Muscle of leg (tissue), 16 donors: Measurements from ENCODE around the gene MAPK8IP3. TPM values are rescaled to one million over a fixed set of nuclear protein-coding genes. Genes with fewer than 3 reads are reported as not detected.

Experiments
- DNase-seq: peaks from one replicate; pipeline ENCODE4 v3.0.0; 2013
- H3K27ac ChIP-seq: one replicate; pipeline ENCODE4 v1.5.1; 2013; ENCODE audit warnings: mild to moderate bottlenecking, low read length, control low read depth
- H3K27me3 ChIP-seq: one replicate; pipeline ENCODE4 v1.6.1; 2013; ENCODE audit warnings: low read length; ENCODE audit not compliant: control insufficient read depth, insufficient read depth
- H3K36me3 ChIP-seq: one replicate; pipeline ENCODE4 v1.6.1; 2013; ENCODE audit warnings: low read length; ENCODE audit not compliant: control insufficient read depth, insufficient read depth
- H3K4me1 ChIP-seq: one replicate; pipeline ENCODE4 v1.6.1; 2013; ENCODE audit warnings: low read length; ENCODE audit not compliant: control insufficient read depth, insufficient read depth
- H3K4me3 ChIP-seq: one replicate; pipeline ENCODE4 v1.5.1; 2013; ENCODE audit warnings: low read length, control low read depth
- H3K9me3 ChIP-seq: replicated peaks from 2 replicates; pipeline ENCODE4 v1.6.1; 2013; ENCODE audit warnings: low read depth, low read length; ENCODE audit not compliant: control insufficient read depth
- WGBS: methylation state at CpG from one replicate; pipeline ENCODE4 v1.1.5; 2013; ENCODE audit warnings: missing lambda C conversion rate; ENCODE audit not compliant: insufficient coverage; 5-methylcytosine and 5-hydroxymethylcytosine counted together
- long read RNA-seq, 11 donors: transcript quantifications; one replicate each; lab custom pipeline, GENCODE V29; 2026
- polyA plus RNA-seq, 8 donors: library from polyadenylated mRNA; unstranded; fragments of 120-200 nt; gene quantifications; one replicate each; pipeline versions ENCODE4 v1.2.1 to v1.2.3, GENCODE V29; 2013; ENCODE audit warnings: inconsistent platforms in 1 of 8, low replicate concordance in 1 of 8; ENCODE audit not compliant: insufficient read length in 8 of 8, insufficient read depth in 1 of 8
- total RNA-seq: library from RNA; stranded (reverse); fragments of 120-200 nt; gene quantifications from one replicate; pipeline ENCODE4 v1.2.4, GENCODE V29; 2013

Gene MAPK8IP3
- 36.5 TPM for total RNA-seq
- 10 to 100 TPM; 35.6 to 64.3 (median 50.7) TPM for polyA plus RNA-seq
- long read RNA-seq, donor 1, result 0 reads
- long read RNA-seq, donor 2, result 0 reads
- long read RNA-seq, donor 3, full-length matches to known transcripts, result 6 of 25 reads
- long read RNA-seq, donor 3, partial matches to known transcripts, result 19 of 25 reads
- long read RNA-seq, donor 3, other reads (novel, unspliced or antisense), result 0 of 25 reads
- long read RNA-seq, donor 4, full-length matches to known transcripts, result 7 of 7 reads
- long read RNA-seq, donor 4, partial matches to known transcripts, result 0 of 7 reads
- long read RNA-seq, donor 4, other reads (novel, unspliced or antisense), result 0 of 7 reads
- long read RNA-seq, donor 5, full-length matches to known transcripts, result 6 of 13 reads
- long read RNA-seq, donor 5, partial matches to known transcripts, result 7 of 13 reads
- long read RNA-seq, donor 5, other reads (novel, unspliced or antisense), result 0 of 13 reads
- long read RNA-seq, donor 6, full-length matches to known transcripts, result 1 of 18 reads
- long read RNA-seq, donor 6, partial matches to known transcripts, result 17 of 18 reads
- long read RNA-seq, donor 6, other reads (novel, unspliced or antisense), result 0 of 18 reads
- long read RNA-seq, donor 7, partial matches to known transcripts, result 0 of 2 reads
- long read RNA-seq, donor 7, other reads (novel, unspliced or antisense), result 0 of 2 reads
- long read RNA-seq, donor 8, partial matches to known transcripts, result 0 of 3 reads
- long read RNA-seq, donor 8, other reads (novel, unspliced or antisense), result 0 of 3 reads
- long read RNA-seq, donor 9, full-length matches to known transcripts, result 4 of 4 reads
- long read RNA-seq, donor 9, partial matches to known transcripts, result 0 of 4 reads
- long read RNA-seq, donor 9, other reads (novel, unspliced or antisense), result 0 of 4 reads
- long read RNA-seq, donor 10, full-length matches to known transcripts, result 9 of 9 reads
- long read RNA-seq, donor 10, partial matches to known transcripts, result 0 of 9 reads
- long read RNA-seq, donor 10, other reads (novel, unspliced or antisense), result 0 of 9 reads
- long read RNA-seq, donor 11, full-length matches to known transcripts, result 4 of 24 reads
- long read RNA-seq, donor 11, partial matches to known transcripts, result 20 of 24 reads
- long read RNA-seq, donor 11, other reads (novel, unspliced or antisense), result 0 of 24 reads

GRCh38 chr16:1705688-1706385, at the start of gene MAPK8IP3:
TSS of gene MAPK8IP3 (plus strand) at chr16:1706195. CDS start at chr16:1706340, 145 bp downstream.
- WGBS, result under 1% methylated on average over 79 of the region's 79 CpGs
- Histone ChIP-seq H3K36me3 (peaks cover 29% of the 10 kb centered on the region), H3K9me3 (no peaks in the 10 kb centered on the region), H3K27ac (peak within 1 kb of the TSS; percentile 97), H3K4me3 (peak within 1 kb of the TSS; percentile 95), H3K27me3 (no peaks in the 10 kb centered on the region), H3K4me1 (peaks cover 24% of the 10 kb centered on the region)
- peak; percentile 96 for DNase-seq

GRCh38 chr16:1656808-1657617, 49.0 kb upstream of the MAPK8IP3 start:
- no peaks in the 10 kb centered on the region for H3K27me3 ChIP-seq
- no peak for DNase-seq
- WGBS, result 88% methylated on average over 21 of the region's 24 CpGs
- no peak overlapping the region for H3K27ac ChIP-seq
- peaks cover 86% of the 10 kb centered on the region for H3K36me3 ChIP-seq
- no peak overlapping the region for H3K4me3 ChIP-seq
- H3K4me1 ChIP-seq, result no peaks in the 10 kb centered on the region
- no peaks in the 10 kb centered on the region for H3K9me3 ChIP-seq

GRCh38 chr16:1657841-1658240, 48.2 kb upstream of the MAPK8IP3 start:
- H3K27ac ChIP-seq, result no peak overlapping the region
- H3K4me1 ChIP-seq, result no peaks in the 10 kb centered on the region
- H3K9me3 ChIP-seq, result no peaks in the 10 kb centered on the region
- no peak for DNase-seq
- WGBS, result 93% methylated on average over 13 of the region's 13 CpGs
- no peak overlapping the region for H3K4me3 ChIP-seq
- no peaks in the 10 kb centered on the region for H3K27me3 ChIP-seq
- peaks cover 86% of the 10 kb centered on the region for H3K36me3 ChIP-seq

GRCh38 chr16:1659031-1659430, 47.0 kb upstream of the MAPK8IP3 start:
- no peak for DNase-seq
- no peaks in the 10 kb centered on the region for H3K4me1 ChIP-seq
- H3K36me3 ChIP-seq, result peaks cover 91% of the 10 kb centered on the region
- no peak overlapping the region for H3K4me3 ChIP-seq
- no peaks in the 10 kb centered on the region for H3K27me3 ChIP-seq
- H3K9me3 ChIP-seq, result no peaks in the 10 kb centered on the region
- WGBS, result no CpG with 5 or more reads among the region's 5 CpGs
- no peak overlapping the region for H3K27ac ChIP-seq

- WGBS, result 67% methylated on average over 2 of the region's 2 CpGs
- Histone ChIP-seq H3K27me3 (no peaks in the 10 kb centered on the region), H3K36me3 (peaks cover 92% of the 10 kb centered on the region), H3K27ac (no peak overlapping the region), H3K4me1 (no peaks in the 10 kb centered on the region), H3K4me3 (no peak overlapping the region), H3K9me3 (no peaks in the 10 kb centered on the region)
- no peak for DNase-seq
These were observed 44.2 kb upstream of the MAPK8IP3 start for GRCh38 chr16:1661826-1662225.

GRCh38 chr16:1662543-1662942, 43.5 kb upstream of the MAPK8IP3 start:
- Histone ChIP-seq H3K27ac (no peak overlapping the region), H3K4me3 (no peak overlapping the region), H3K27me3 (no peaks in the 10 kb centered on the region), H3K9me3 (no peaks in the 10 kb centered on the region), H3K36me3 (peaks cover 92% of the 10 kb centered on the region), H3K4me1 (no peaks in the 10 kb centered on the region)
- 95% methylated on average over 11 of the region's 20 CpGs for WGBS
- DNase-seq, result no peak

- 90% methylated on average over 10 of the region's 15 CpGs for WGBS
- Histone ChIP-seq H3K4me1 (no peaks in the 10 kb centered on the region), H3K4me3 (no peak overlapping the region), H3K9me3 (no peaks in the 10 kb centered on the region), H3K36me3 (peaks cover 93% of the 10 kb centered on the region), H3K27ac (no peak overlapping the region), H3K27me3 (no peaks in the 10 kb centered on the region)
- DNase-seq, result no peak
These were observed 40.2 kb upstream of the MAPK8IP3 start for GRCh38 chr16:1665829-1666228.

GRCh38 chr16:1666316-1666715, 39.7 kb upstream of the MAPK8IP3 start:
- no peaks in the 10 kb centered on the region for H3K9me3 ChIP-seq
- no peak overlapping the region for H3K4me3 ChIP-seq
- WGBS, result 92% methylated on average over 7 of the region's 13 CpGs
- no peak overlapping the region for H3K27ac ChIP-seq
- DNase-seq, result no peak
- H3K4me1 ChIP-seq, result no peaks in the 10 kb centered on the region
- H3K36me3 ChIP-seq, result peaks cover 94% of the 10 kb centered on the region
- no peaks in the 10 kb centered on the region for H3K27me3 ChIP-seq

- Histone ChIP-seq H3K36me3 (peaks cover 97% of the 10 kb centered on the region), H3K27ac (no peak overlapping the region), H3K9me3 (no peaks in the 10 kb centered on the region), H3K4me3 (no peak overlapping the region), H3K27me3 (no peaks in the 10 kb centered on the region), H3K4me1 (no peaks in the 10 kb centered on the region)
- WGBS, result 81% methylated on average over 4 of the region's 8 CpGs
- no peak for DNase-seq
These were observed 38.7 kb upstream of the MAPK8IP3 start for GRCh38 chr16:1667271-1667670.
